PC-9 (cell line): Measurements from ENCODE around the gene ACTR3.

Experiments used
- EZH2 ChIP-seq: fragments of 200-600 bp; sonication (generic); IDR thresholded peaks from 2 replicates; pipeline ENCODE4 v1.8.0; 2017; ENCODE audit warnings: antibody characterized with exemption, low read depth
- TF ChIP-seq, protein P1 (sequence below): fragments of 200-600 bp; sonication (generic); conservative IDR thresholded peaks from 2 replicates; pipeline ENCODE4 v1.6.1; 2017; ENCODE audit warnings: mixed run types, antibody characterized with exemption, mild to moderate bottlenecking, moderate library complexity

DNA sequence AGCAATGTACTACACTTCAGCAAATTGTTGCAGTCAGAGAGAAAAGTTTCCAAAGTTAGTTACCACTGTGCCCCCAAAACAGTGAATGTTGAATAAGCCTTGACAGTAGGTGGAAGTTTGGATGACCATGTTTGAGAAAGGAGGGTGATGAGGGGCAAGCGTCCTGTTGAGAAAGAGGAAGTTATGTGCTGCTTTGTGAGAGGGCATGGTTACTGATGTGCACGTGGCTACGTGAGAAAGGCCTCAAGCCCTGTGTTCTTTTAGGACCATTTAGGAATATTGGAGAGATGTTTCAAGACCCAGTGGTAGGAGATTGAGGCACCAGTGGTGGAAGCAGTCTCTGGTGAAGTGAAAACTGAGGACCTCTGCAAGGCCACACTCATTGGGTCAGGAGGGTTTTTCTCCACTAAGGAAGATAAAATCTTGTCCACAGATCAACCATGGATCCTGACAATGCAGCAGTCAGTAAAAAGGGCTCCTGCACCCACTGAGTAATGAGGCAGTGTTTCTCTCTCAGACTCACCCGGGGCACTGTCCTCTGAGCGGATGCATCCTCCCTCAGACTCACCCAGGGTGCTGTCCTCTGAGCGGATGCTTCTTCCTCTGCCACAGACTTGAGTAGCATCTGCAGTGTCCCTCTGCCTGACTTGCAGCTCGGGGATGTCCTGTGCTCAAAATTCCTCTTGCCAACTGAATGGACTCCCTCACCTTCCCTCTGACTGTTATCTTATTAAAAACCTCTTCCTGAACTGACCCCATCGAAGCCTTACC lies 34.7 kb upstream of the ACTR3 start:
- TF ChIP-seq, protein P1, sequence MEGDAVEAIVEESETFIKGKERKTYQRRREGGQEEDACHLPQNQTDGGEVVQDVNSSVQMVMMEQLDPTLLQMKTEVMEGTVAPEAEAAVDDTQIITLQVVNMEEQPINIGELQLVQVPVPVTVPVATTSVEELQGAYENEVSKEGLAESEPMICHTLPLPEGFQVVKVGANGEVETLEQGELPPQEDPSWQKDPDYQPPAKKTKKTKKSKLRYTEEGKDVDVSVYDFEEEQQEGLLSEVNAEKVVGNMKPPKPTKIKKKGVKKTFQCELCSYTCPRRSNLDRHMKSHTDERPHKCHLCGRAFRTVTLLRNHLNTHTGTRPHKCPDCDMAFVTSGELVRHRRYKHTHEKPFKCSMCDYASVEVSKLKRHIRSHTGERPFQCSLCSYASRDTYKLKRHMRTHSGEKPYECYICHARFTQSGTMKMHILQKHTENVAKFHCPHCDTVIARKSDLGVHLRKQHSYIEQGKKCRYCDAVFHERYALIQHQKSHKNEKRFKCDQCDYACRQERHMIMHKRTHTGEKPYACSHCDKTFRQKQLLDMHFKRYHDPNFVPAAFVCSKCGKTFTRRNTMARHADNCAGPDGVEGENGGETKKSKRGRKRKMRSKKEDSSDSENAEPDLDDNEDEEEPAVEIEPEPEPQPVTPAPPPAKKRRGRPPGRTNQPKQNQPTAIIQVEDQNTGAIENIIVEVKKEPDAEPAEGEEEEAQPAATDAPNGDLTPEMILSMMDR = no peak
- TF ChIP-seq EZH2 = no peak
